Lower leg skin (tissue), 3 donors: Measurements from ENCODE around the gene PYGB.

Experiments
- CTCF ChIP-seq, 3 donors: fragments of 450-650 bp; IDR thresholded peaks; one replicate each; pipeline ENCODE4 v1.5.1; 2016; ENCODE audit warnings: antibody characterized with exemption in 3 of 3, mild to moderate bottlenecking in 3 of 3, moderate library complexity in 2 of 3
- POLR2A ChIP-seq, 2 donors: fragments of 450-650 bp; IDR thresholded peaks; one replicate each; pipeline ENCODE4 v1.6.1; 2016 to 2017; ENCODE audit warnings: antibody characterized with exemption in 2 of 2, mild to moderate bottlenecking in 1 of 2, moderate library complexity in 1 of 2

DNA sequence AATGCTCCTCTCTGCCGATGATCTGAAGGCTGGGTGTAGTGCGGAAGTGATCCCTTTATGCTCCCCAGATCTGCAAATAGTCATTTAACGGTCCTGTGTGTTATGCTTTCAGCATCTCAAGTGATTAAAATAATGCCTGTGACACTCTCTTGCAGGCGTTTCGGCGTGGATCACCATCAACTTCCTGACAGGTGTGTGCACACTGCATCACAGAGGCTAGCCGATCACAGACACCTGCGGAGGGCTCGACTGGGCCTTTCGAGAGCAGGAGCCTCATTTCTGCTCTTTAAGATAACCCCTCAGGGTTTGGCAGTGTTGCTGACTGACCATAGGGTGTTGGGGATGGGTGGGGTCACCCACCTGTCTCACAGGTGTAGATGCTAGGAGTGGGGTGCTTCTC is 32.4 kb upstream of the PYGB start:
- TF ChIP-seq CTCF (IDR thresholded peaks at IDR 0.05) (no peak), POLR2A (IDR thresholded peaks at IDR 0.05) (no peak)
